Common myeloid progenitor, CD34-positive (primary cell): ENCODE data around the gene ABHD15.

Experiments used
- CTCF ChIA-PET: fragments of 350-600 bp; sonication (Branson Sonifier 250); formaldehyde crosslinking; loops from one replicate; lab custom pipeline; 2021; ENCODE audit warnings: antibody characterized with exemption; lab: Charles Lee
- POLR2A ChIA-PET: fragments of 350-600 bp; sonication (Branson Sonifier 250); formaldehyde crosslinking; loops from one replicate; lab custom pipeline; 2021; ENCODE audit warnings: antibody characterized with exemption; lab: Charles Lee
- DNase-seq, 3 donors: peaks; one replicate each; pipeline versions ENCODE4 v3.0.0 to v3.0.0-alpha.2; 2013
- H3K27ac ChIP-seq, 2 experiments: 1 replicate in 1 of 2; 2 replicates in 1 of 2; pipeline ENCODE4 v1.7.0; 2013; ENCODE audit warnings: inconsistent platforms in 2 of 2, low read length in 2 of 2, mild to moderate bottlenecking in 2 of 2, low read depth in 1 of 2, moderate library complexity in 1 of 2; ENCODE audit not compliant: severe bottlenecking in 2 of 2, insufficient read depth in 1 of 2, poor library complexity in 1 of 2
- H3K27me3 ChIP-seq, 5 experiments: replicated peaks in 2 of 5; 1 replicate in 3 of 5; 2 replicates in 2 of 5; pipeline versions ENCODE4 v1.6.1 to v1.7.0; 2013; ENCODE audit warnings: low read length in 4 of 5, mild to moderate bottlenecking in 2 of 5, moderate library complexity in 2 of 5, inconsistent platforms in 1 of 5; ENCODE audit not compliant: insufficient read depth in 5 of 5, control insufficient read depth in 4 of 5
- H3K36me3 ChIP-seq, 4 experiments: 1 replicate in 2 of 4; 2 replicates in 2 of 4; pipeline versions ENCODE4 v1.6.1 to v1.7.0; 2013; ENCODE audit warnings: low read length in 3 of 4, control low read depth in 1 of 4, mild to moderate bottlenecking in 1 of 4; ENCODE audit not compliant: control insufficient read depth in 4 of 4, insufficient read depth in 4 of 4
- H3K4me1 ChIP-seq, 4 experiments: 1 replicate in 3 of 4; 2 replicates in 1 of 4; pipeline versions ENCODE4 v1.6.1 to v1.7.1; 2013; ENCODE audit warnings: low read length in 3 of 4, mild to moderate bottlenecking in 3 of 4, control low read depth in 1 of 4, inconsistent platforms in 1 of 4, moderate library complexity in 1 of 4; ENCODE audit not compliant: control insufficient read depth in 4 of 4, insufficient read depth in 4 of 4; ENCODE audit errors: control extremely low read depth in 1 of 4
- H3K4me3 ChIP-seq, 7 experiments: 1 replicate in 4 of 7; 2 replicates in 3 of 7; pipeline versions ENCODE4 v1.5.1 to v1.7.0; 2013; ENCODE audit warnings: mild to moderate bottlenecking in 7 of 7, low read length in 6 of 7, moderate library complexity in 6 of 7, inconsistent platforms in 2 of 7, low read depth in 2 of 7, control low read depth in 1 of 7; ENCODE audit not compliant: insufficient read depth in 4 of 7, control insufficient read depth in 1 of 7; ENCODE audit errors: extremely low read depth in 1 of 7
- H3K9me3 ChIP-seq, 5 experiments: 1 replicate in 4 of 5; 2 replicates in 1 of 5; pipeline versions ENCODE4 v1.6.1 to v1.7.1; 2013; ENCODE audit warnings: low read length in 4 of 5, mild to moderate bottlenecking in 2 of 5, inconsistent platforms in 1 of 5, low read depth in 1 of 5, moderate library complexity in 1 of 5; ENCODE audit not compliant: control insufficient read depth in 4 of 5, insufficient read depth in 2 of 5; ENCODE audit errors: control extremely low read depth in 1 of 5
- WGBS: methylation state at CpG from one replicate; pipeline ENCODE4 v1.1.5; 2013; ENCODE audit not compliant: insufficient coverage; 5-methylcytosine and 5-hydroxymethylcytosine counted together

The ABHD15 gene

GRCh38 chr17:29582254-29582765 is 15.5 kb upstream of the ABHD15 start:
- peaks cover 0 to 38% (median 31%) of the 10 kb centered on the region in 4 experiments for H3K4me1 ChIP-seq
- H3K27ac ChIP-seq, result no peak overlapping the region
- CTCF ChIA-PET, result interaction anchor here (1.2 to 15.9 kb wide), 7 partner anchors 10 to 73 kb away, joined by 3 to 179 read pairs (median 7); partner anchors contain the start of genes ABHD15, ANKRD13B and TP53I13
- 93% methylated on average over 9 of the region's 10 CpGs for WGBS
- peaks cover 3 to 59% (median 33%) of the 10 kb centered on the region in 4 experiments for H3K36me3 ChIP-seq
- POLR2A ChIA-PET, result no interaction called here
- DNase-seq, result no peak
- no peaks in the 10 kb centered on the region for H3K9me3 ChIP-seq
- H3K27me3 ChIP-seq, result no peaks in the 10 kb centered on the region
- no peak overlapping the region for H3K4me3 ChIP-seq

GRCh38 chr17:29581583-29582253 is 14.9 kb upstream of the ABHD15 start:
- no peak overlapping the region for H3K27ac ChIP-seq
- WGBS, result 95% methylated on average over 13 of the region's 20 CpGs
- CTCF ChIA-PET, result interaction anchor here (0.7 to 15.9 kb wide), 12 partner anchors 9 to 439 kb away, joined by 3 to 179 read pairs (median 5); partner anchors contain the start of genes ABHD15, ANKRD13B and TP53I13
- peaks cover 0 to 32% (median 25%) of the 10 kb centered on the region in 4 experiments for H3K4me1 ChIP-seq
- H3K9me3 ChIP-seq, result no peaks in the 10 kb centered on the region
- peaks cover 3 to 65% (median 38%) of the 10 kb centered on the region in 4 experiments for H3K36me3 ChIP-seq
- H3K27me3 ChIP-seq, result no peaks in the 10 kb centered on the region
- no peak overlapping the region for H3K4me3 ChIP-seq
- POLR2A ChIA-PET, result interaction anchor here (0.9 kb wide), 1 partner anchor 34 kb away, joined by 3 read pairs; no protein-coding TSS in a partner anchor
- no peak for DNase-seq

GRCh38 chr17:29579866-29580771 is 13.3 kb upstream of the ABHD15 start:
- peaks cover 3 to 81% (median 49%) of the 10 kb centered on the region in 4 experiments for H3K36me3 ChIP-seq
- POLR2A ChIA-PET, result no interaction called here
- CTCF ChIA-PET, result interaction anchor here (0.5 to 15.9 kb wide), 16 partner anchors 8 to 351 kb away, joined by 3 to 179 read pairs (median 5); partner anchors contain the start of genes ABHD15, ANKRD13B and GIT1
- no peaks in the 10 kb centered on the region for H3K27me3 ChIP-seq
- DNase-seq, result peak; percentile 89 to 96 (median 95)
- 58% methylated on average over 10 of the region's 15 CpGs for WGBS
- H3K9me3 ChIP-seq, result no peaks in the 10 kb centered on the region
- H3K4me3 ChIP-seq, result no peak overlapping the region
- no peak overlapping the region for H3K27ac ChIP-seq
- peaks cover 0 to 18% (median 13%) of the 10 kb centered on the region in 4 experiments for H3K4me1 ChIP-seq

GRCh38 chr17:29578626-29579485 is 12.0 kb upstream of the ABHD15 start:
- POLR2A ChIA-PET, result interaction anchor here (1.2 kb wide), 1 partner anchor 16 kb away, joined by 3 read pairs; no protein-coding TSS in a partner anchor
- H3K27ac ChIP-seq, result no peak overlapping the region
- H3K4me3 ChIP-seq, result no peak overlapping the region
- peaks cover 3 to 92% (median 60%) of the 10 kb centered on the region in 4 experiments for H3K36me3 ChIP-seq
- no peaks in the 10 kb centered on the region for H3K9me3 ChIP-seq
- DNase-seq, result no peak
- CTCF ChIA-PET, result interaction anchor here (0.5 to 15.9 kb wide), 11 partner anchors 9 to 206 kb away, joined by 3 to 179 read pairs (median 5); partner anchors contain the start of genes ANKRD13B, GIT1 and TP53I13
- no peaks in the 10 kb centered on the region for H3K27me3 ChIP-seq
- peaks cover 0 to 6% (median under 1%) of the 10 kb centered on the region in 4 experiments for H3K4me1 ChIP-seq
- 100% methylated on average over 8 of the region's 14 CpGs for WGBS

- WGBS, result 94% methylated on average over 18 of the region's 22 CpGs
- H3K4me1 ChIP-seq, result peaks cover 0 to 11% (median 4%) of the 10 kb centered on the region in 4 experiments
- CTCF ChIA-PET, result interaction anchor here (1.7 to 15.9 kb wide), 4 partner anchors 9 to 39 kb away, joined by 6 to 179 read pairs (median 72); partner anchors contain the start of genes ANKRD13B and TP53I13
- peaks cover 3 to 89% (median 60%) of the 10 kb centered on the region in 4 experiments for H3K36me3 ChIP-seq
- POLR2A ChIA-PET, result interaction anchor here (1.2 kb wide), 1 partner anchor 15 kb away, joined by 3 read pairs; no protein-coding TSS in a partner anchor
- no peak overlapping the region for H3K4me3 ChIP-seq
- H3K9me3 ChIP-seq, result no peaks in the 10 kb centered on the region
- H3K27ac ChIP-seq, result no peak overlapping the region
- DNase-seq, result no peak
- H3K27me3 ChIP-seq, result no peaks in the 10 kb centered on the region
These were observed 10.8 kb upstream of the ABHD15 start for GRCh38 chr17:29577385-29578211.
